CD4-positive, alpha-beta T cell treated with Interleukin-15 for 4 hours (primary cell): ENCODE data around the gene DLAT.
"Not testable (repeated sequence)": the region's sequence is repeated elsewhere in the genome, so short reads cannot be mapped to it uniquely, and the experiment has no call there.

ENCODE experiments used
- DNase-seq: peaks from one replicate; pipeline ENCODE4 v3.0.0-alpha.2; 2020; ENCODE audit warnings: low spot score

DLAT gene

DNA sequence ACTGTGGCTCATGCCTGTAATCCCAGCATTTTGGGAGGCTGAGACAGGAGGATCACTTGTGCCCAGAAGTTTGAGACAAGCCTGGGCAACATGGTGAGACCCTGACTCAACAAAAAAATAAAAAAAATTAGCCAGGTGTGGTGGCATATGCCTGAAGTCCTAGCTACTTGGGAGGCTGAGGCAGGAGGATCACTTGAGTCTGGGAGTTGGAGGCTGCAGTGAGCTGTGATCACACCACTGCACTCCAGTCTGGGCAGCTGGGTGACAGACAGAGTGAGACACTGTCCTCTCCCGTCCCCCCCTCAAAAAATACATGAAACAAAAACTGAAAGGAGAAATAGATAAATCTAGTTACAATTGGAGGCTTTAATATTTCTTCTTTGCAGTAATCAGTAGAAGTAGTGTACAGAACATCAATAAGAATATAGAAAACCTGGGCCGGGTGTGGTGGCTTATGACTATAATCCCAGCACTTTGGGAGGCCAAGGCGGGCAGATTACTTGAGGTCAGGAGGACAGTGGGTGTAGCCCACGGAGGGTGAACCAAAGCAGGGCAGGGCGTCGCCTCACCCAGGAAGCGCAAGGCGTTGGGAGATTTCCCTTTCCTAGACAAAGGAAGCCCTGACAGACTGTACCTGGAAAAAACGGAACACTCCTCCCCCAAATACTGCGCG lies 19.6 kb upstream of the DLAT start:
- no peak for DNase-seq

- DNase-seq: not testable (repeated sequence)
Measured at GRCh38 chr11:112006095-112006441, 19.1 kb upstream of the DLAT start.

- DNase-seq: not testable (repeated sequence)
Measured at GRCh38 chr11:112011451-112011850, 13.8 kb upstream of the DLAT start.

GRCh38 chr11:112012874-112013273 lies 12.3 kb upstream of the DLAT start:
- no peak for DNase-seq

DNA sequence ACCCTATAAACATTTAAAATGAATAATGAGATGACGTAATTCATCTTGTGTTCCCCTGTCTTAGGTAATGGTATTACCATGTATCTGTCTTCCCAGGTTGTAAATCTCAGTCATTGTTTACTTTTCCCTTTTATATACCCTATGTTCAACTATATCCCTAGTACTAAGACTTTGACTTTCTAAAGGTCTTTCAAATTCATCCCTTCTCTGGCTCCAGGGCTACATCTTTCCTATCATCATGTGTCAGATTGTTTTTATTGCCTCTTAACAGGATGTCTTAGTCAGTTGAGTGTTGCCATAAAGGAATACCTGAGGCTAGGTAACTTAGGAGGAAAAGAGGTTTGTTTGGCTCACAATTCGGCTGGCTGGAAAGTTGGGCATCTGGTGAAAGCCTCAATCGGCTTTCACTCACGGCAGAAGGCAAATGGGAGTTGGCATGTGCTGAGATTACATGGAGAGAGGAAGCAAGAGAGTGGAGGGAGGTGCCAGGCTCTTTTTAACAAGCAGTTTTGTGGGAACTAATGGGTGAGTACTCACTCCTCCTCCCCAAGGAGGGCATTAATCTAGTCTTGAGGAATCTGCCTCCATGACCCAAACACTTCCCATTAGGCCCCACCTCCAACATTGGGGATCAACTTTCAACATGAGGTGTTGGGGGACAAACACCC lies 11.6 kb upstream of the DLAT start:
- no peak for DNase-seq

GRCh38 chr11:112016088-112016764 lies 9.0 kb upstream of the DLAT start:
- DNase-seq: no peak

GRCh38 chr11:112016765-112017376 lies 8.3 kb upstream of the DLAT start:
- DNase-seq: no peak

GRCh38 chr11:112017538-112017937 lies 7.7 kb upstream of the DLAT start:
- DNase-seq: no peak

- DNase-seq: no peak
Measured at GRCh38 chr11:112019066-112019465, 6.1 kb upstream of the DLAT start.

- no peak for DNase-seq
Measured at GRCh38 chr11:112023104-112023503, 2.1 kb upstream of the DLAT start.

GRCh38 chr11:112024178-112024772 lies 933 bp upstream of the DLAT start:
- DNase-seq: peak; percentile 7

GRCh38 chr11:112025707-112026106 lies 499 bp downstream of the DLAT start:
- DNase-seq: no peak

DNA sequence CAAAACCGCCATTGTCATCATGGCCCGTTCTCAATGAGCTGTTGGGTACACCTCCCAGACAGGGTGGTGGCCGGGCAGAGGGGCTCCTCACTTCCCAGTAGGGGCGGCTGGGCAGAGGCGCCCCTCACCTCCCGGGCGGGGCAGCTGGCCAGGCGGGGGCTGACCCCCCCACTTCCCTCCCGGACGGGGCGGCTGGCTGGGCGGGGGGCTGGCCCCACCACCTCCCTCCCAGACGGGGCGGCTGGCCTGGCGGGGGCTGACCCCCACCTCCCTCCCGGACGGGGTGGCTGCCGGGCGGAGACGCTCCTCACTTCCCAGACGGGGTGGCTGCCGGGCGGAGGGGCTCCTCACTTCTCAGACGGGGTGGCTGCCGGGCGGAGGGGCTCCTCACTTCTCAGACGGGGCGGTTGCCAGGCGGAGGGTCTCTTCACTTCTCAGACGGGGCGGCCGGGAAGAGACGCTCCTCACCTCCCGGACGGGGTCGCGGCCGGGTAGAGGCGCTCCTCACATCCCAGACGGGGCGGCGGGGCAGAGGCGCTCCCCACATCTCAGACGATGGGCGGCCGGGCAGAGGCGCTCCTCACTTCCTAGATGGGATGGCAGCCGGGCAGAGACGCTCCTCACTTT lies 1.7 kb downstream of the DLAT start:
- not testable (repeated sequence) for DNase-seq

- DNase-seq: no peak
Measured at GRCh38 chr11:112029460-112029859, 4.3 kb downstream of the DLAT start.

- no peak for DNase-seq
Measured at GRCh38 chr11:112033902-112034301, 8.7 kb downstream of the DLAT start.

DNA sequence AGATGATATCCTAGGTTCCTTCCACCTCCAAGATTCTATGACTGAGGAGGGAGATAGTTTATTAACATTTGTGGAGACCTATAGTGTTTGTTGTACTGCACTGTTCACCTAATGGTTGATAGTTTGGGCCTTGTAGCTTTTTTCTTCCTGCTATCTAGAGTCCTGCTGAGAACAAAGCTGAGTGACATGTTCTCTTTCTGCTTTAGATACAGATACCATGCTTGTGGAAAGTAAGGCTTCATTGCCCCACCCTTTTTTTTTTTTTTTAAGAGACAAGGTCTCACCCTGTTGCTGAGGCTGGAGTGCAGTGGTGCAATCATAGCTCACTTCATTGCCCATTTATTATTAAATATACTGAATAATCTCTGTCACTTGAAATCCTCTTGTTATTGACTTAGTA lies 12.3 kb downstream of the DLAT start:
- DNase-seq: no peak

DNA sequence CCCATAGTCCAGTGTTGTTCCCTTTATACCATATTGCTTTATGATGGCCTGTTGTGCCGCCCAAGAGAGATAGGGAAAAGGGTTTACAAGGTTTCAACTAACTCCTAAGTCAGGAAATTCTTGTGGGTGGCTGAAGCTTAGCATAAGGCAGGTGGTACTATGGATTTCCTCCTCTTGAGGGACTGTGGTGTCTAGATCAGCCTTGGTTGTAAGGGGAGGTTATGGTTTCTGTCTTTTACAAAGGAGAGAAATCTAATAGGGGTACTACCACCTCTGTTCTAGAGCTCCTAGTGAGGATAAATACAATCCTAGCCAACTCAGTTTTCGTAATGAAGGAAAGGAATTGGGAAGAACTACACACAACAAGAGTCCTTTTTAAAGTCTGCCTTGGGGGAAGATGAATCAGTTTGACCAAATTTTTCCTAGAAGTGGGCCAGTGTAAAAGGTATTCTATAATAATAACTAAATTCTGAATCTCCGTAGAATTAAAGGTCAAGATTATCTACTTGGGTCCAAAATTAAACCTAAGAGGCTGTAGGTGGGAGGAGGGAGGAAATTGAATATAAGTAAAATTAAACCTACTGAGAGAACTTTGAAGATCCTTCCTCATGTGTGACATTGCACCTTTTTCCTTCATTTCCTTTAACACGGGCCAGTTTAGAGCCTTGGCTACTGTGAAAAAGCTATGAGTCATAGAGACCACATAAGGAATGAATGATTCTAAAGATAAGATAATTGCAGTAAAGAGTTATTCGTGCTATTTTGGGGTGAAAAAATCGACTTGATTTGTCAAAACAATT lies 17.2 kb downstream of the DLAT start:
- no peak for DNase-seq

DNA sequence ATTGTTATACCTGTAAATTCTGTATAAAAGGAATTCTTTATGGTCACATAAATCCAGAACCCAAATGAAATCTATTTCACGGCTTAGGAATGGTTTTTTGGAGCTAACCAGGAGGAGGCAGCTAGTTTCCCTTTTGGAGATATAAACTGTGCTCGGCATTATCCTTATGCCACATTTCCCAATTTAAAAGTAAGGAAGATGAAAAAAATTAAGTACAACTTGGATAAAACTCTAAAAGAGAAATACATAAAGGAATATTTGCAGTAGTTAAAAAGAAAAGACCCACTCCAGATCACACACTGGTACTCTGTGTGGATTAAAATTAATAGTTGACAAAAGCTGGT lies 17.7 kb downstream of the DLAT start:
- no peak for DNase-seq

DNA sequence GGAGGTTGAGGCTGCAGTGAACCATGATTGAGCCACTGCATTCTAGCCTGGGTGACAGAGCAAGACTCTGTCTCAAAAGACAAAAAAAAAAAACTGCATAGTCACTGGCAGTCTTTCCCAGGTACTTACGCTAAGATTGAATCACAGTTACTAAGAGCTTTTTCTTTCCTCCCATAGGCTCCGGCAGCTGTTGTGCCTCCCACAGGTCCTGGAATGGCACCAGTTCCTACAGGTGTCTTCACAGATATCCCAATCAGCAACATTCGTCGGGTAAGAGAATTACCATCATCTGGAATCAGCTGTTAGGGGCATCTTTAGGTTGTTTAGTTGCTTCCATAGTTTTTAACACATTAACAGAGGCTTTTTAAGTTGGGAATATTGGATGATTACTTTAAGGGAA lies 19.8 kb downstream of the DLAT start:
- DNase-seq: no peak

GRCh38 chr11:112046647-112047046 lies 21.4 kb downstream of the DLAT start:
- not testable (repeated sequence) for DNase-seq

DNA sequence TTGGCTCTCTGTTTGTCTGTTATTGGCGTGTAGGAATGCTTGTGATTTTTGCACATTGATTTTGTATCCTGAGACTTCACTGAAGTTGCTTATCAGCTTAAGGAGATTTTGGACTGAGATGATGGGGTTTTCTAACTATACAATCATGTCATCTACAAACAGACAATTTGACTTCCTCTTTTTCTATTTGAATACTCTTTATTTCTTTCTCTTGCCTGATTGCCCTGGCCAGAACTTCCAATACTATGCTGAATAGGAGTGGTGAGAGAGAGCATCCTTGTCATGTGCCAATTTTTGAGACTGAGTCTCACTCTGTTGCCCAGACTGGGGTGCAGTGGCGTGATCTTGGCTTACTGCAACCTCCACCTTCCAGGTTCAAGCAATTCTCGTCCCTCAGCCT lies 23.0 kb downstream of the DLAT start:
- not testable (repeated sequence) for DNase-seq
